HG03060 (cell line): Measurements from ENCODE around the gene CAMK2D.

Source experiments
- ATAC-seq: cut with Tn5 transposase; IDR thresholded peaks from one replicate; pipeline ENCODE4 v1.9.1; 2021; ENCODE audit warnings: low read depth, moderate number of reproducible peaks; ENCODE audit not compliant: unreplicated experiment

CAMK2D gene

DNA sequence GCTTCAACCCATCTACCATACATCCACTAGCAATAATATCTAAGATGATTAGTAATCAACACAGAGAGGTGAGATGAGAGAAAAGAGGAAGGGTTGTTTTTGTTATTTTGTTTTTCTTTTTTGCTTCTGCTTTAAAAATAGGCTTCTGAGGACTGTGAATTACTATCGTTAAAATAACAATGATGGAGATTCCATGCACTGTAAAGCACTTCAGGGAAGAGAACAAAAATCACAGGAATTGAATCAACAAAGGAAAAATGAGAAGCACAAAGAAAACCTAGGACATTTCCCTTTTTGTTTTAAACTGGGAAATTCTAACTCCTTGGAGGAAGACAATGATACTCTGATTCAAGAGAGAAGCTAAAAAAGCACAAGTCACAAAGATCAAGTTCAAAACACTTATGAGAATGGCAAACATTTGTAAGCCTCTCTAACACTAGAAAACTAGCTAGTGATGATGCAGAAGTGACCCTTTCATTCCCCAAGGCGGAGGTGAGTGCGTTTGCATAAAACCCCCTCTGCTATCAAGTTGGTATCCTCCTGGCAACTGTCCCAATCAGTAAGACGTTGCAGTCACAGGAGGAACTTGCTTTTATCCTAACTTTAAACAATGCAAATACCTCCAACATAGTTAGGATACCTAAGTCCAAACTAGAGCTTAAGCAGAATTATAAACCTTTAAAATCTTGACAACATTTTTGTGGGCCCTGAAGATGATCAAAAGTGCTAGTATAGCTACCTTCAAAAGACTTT is 308.5 kb downstream of the CAMK2D start:
- no peak for ATAC-seq

DNA sequence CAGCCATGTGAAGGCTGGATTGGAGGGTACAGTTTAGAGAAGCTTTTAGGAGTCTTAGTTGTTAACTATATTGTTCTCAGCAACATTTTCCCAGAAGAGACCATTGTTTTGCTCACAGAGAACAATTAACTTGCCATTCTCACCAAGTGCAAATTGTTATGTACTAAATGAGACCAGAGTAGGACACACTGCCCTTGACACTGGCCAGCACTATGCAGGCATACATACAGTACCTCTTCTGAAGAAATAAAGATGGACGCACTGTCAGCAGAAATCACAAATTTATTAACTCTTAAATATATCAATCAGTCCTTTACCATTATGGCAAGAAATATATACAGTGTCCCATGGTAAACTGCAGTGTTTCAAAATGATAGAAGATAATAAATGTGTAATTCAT is 309.4 kb downstream of the CAMK2D start:
- no peak for ATAC-seq

DNA sequence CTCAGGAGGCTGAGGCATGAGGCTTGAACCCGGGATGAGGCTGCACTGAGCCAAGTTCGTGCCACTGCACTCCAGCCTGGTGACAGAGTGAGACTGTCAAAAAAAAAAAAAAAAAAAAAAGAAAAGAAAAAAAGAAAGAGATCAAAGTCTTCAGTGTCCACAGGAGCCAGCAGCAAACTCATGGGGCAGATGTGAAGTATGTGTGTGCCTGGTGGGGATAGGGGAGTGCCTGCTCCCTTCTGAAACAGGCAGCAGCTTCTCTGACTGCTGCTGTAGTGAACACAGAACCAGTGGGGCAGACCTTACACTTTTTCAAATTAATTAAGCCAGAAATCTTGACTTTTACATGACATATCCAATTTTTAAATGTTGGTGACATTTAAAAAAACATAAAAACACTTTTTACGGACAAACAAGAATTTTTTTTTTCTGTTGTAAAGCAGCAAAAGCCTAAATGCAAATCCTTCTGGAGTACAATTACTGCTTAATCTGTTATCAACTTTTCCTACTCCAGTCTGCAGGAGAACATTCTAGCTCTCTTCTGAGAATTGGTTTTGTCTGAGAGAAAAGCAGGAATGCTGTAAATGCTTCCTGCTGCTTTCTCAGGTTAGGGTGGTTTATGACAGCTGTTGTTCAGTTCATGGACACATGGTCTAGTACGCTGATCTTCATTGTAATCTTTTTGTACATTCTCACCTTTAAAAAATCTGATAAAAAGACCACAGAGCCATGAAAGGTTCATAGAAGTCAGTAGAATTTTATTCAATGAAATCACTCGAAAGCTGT is 311.1 kb downstream of the CAMK2D start:
- ATAC-seq, result no peak

DNA sequence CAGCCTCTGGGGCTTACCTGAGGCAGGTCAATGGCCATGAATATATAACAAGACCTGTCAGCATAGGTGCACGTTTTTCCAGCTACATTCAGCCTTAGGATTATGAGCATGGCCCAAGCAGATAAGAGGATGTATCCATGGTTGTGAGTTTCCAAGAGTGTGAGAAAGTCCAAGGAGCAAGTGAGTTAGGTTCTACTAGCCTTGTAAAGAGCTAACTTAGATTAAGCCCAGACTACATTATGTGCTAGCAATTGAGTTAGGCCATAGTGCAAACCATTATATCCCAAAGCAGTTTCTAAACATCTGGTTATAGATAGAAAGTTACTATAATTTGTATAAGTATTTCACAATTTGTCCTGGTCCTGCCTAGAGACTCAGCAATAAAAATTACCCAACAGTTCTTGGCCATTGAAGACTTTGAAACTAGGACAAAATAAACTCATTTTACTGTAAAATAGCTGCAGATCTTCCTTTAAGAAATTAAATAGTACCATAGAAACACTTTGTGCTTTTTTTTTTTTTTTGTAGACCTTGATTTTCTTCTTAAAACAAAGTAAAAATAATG is 312.0 kb downstream of the CAMK2D start:
- ATAC-seq, result no peak

DNA sequence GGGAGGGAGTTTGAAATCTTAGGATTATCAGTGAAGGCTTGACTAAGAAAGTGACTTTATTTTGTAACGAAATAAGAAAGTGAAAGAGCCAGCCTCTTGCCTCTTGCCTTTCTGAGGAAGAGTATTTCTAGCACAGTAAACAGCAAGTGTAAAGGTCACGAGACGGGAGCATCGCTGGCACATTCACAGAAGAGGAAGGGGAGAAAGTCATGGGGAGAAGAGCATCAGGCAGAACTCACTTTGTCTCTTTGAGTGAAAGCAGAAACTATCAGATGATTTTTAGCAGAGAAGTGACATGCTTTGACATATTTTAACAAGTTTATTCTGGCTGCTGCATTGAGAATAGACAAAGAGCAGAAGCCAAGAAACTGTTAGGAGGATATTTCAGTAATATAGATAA is 313.8 kb downstream of the CAMK2D start:
- peak; percentile 43 for ATAC-seq

DNA sequence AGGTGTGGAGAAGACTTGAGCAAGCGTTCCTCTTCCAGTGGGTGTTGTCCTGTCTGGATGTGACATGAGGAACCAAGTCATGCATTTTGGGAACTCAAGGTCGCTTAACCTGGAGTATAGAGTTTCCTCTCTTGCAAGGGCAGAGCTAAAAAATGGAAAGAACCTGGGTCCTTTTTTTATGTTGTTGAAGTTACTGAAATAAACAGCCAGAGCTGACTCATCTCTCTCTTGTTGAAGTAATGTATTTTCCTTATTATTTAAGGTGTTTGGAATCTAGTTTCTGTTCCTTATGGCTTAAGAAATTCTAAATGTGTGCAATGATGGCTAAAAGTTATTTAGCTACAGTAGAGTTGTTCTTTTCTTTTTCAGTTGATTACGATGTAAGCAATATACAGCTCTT is 314.5 kb downstream of the CAMK2D start:
- no peak for ATAC-seq

DNA sequence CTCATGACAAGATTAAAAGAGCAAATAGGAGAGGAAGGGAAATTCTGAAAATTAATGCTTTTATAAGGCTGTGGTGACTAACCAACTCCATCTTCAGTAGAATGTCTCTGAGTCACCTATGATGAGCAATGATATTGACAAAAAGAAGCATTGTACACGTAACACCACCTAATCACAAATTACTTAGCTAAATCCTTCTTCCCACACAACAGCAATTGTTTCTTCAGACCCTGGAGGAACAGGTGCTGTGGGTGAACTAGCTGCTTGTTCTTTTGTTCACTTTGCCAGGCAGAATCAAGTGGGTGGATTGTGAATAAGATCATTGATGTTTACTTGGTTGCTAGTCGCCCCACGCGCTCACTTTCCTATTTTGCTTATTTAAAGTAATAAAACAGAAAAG is 315.5 kb downstream of the CAMK2D start:
- ATAC-seq, result no peak

DNA sequence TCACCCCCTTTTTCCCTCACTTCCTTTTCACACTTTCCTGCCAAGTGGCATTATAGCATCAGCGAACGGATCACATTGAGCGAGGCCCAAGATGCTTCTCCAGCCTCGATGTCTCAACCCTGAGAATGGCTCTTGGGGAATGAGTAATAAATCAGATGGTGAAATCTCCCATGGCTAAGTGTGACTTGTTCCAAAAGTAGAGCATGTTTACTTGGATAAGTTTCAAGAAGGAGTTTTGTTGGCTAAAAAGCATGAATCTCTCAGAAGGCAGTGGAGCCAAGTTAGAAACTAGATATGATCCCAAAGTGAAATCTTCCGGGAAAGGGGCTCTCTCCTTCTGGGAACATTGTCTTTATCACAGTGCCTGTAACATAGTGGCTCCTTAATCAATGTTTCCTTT is 316.3 kb downstream of the CAMK2D start:
- ATAC-seq, result no peak

DNA sequence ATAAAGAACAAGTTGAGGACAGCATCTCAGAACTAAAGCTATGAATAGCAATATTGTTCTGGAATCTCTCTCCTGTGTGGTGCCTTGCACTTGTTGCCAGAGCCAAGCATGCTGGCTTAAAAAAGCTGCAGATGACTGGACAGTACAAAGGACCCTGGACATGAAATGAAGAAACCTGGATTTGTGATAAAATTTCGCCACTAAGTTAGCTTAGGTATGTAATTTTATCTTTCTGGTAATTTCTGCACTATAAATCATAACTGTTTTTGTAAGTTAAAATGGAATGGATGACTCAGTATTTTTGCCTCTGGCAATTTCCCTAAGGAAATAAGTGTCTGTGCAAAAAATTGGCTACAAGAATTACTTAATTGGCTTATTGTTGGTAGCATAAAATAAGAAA is 317.2 kb downstream of the CAMK2D start:
- ATAC-seq, result no peak

DNA sequence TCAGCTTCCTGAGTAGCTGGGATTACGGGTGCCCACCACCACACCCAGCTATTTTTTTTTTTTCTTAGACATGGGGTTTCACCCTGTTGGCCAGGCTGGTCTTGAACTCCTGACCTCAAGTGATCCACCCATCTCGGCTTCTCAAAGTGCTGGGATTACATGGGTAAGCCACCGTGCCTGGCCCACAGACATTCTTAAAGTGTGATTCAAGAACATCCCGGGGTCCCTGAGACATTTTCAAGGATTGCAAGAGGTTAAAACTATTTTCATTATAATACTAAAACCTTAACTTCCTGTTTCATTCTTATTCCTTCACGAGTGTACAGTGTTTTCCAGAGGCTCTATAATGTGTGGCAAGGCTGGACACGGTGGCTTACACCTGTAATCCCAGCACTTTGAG is 318.7 kb downstream of the CAMK2D start:
- ATAC-seq, result no peak

DNA sequence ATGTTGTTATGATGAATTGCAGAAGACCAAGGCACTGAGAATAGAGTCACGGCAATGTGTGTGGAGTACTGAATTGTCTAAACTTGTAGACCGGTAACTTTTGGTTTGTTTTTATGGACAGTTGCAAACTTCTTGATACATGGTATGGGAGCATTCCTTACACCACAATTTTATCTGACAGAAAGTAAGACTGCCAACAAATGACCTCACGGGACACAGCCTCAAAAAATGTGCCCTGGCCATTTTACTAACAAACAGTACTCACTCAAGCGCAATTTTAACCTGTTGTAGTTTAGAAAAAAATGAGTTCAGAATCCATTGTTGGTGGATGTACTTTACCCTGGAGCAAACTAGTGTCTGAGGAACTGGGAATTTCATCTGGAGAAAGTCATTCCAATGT is 321.2 kb downstream of the CAMK2D start:
- ATAC-seq, result no peak

DNA sequence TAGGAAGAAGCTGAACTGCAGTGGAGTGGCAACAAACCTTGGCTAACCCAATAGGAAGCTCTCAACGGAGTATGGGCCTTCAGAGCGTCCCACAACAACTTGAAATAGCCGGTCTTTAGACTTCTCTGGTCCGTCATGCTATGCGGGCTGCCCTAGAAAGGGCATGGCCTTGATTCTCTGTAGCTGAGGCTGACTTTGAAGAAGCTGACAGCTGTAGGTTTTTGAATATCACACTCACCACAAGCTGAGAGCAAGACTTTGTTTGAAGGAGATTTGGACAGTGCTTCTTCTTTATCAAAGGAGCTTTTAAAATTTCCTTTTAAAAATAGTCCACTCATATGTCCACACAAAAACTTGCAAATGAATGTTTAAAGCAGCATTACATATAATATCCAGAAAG is 322.9 kb downstream of the CAMK2D start:
- ATAC-seq, result no peak

DNA sequence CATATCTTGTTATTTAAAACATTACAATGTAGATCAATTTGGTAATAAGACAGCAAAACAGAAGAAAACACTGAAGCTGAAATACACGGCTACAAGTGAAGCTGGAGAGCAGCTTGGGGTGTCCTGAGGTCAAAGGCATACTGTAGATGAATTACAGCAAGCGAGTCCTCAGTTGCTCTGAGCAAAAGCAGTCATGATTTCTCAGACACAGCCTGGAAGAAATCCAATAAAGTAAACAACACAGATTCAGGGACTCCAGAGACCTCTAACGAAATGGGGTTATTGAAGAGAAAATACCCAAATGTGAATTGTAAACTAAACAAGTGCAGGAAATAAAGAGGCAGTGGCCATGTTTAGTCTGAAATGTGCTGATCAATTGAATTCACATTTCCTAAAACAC is 324.4 kb downstream of the CAMK2D start:
- ATAC-seq, result no peak

DNA sequence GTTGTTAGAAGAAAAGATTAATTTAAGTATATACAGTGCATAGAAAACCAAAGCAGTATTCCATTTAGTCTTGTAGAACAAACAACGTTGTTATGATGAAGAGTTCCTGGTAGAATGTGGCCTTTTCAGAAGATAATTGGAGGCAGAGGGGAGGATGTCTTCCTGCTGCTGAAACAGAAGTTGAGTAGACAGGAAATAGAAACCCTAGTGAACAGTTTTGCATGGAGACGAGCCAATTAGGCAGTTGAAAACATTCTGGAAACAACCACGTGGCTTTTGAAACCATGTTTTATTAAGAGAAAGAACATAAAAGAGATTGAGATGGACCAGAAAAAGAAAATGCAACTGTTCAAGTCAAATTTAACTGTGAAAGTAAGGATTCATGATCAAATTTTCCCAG is 325.2 kb downstream of the CAMK2D start:
- ATAC-seq, result no peak

DNA sequence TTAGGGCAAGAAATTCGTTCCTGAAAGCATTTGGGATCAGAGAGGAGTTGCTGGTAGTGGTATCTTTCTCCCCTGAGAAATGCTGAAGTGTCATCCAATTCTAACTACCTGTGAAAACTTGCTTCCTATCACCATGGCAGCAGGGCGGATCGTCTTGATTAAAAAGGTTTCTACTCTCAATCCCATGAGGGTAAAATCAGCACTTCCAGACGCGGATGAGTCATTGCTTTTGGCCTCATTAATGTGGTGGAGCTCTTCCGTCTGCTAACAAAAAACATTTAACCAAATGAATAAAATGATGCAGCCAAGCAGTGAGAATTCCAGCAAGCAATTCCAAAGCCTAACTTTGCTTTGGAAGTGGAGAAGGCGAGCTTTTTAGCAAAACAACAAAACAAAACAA is 325.6 kb downstream of the CAMK2D start:
- no peak for ATAC-seq

DNA sequence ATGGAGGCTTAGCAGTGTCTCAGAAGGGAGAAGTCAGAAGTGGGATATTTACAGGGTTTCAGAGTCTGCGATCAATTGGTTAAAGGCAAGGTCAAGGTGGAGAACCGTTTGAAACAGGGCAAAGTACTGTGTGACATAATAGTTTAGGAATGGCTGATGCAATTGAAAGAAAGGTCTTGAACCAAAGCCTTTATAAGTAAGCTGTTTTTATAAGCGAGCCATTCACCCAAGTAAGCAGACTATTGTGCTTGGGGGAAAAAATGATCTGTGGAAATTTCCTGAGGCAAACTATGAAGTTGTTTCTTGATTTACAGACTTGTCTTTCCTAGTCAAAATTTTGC is 327.3 kb downstream of the CAMK2D start:
- ATAC-seq, result no peak

DNA sequence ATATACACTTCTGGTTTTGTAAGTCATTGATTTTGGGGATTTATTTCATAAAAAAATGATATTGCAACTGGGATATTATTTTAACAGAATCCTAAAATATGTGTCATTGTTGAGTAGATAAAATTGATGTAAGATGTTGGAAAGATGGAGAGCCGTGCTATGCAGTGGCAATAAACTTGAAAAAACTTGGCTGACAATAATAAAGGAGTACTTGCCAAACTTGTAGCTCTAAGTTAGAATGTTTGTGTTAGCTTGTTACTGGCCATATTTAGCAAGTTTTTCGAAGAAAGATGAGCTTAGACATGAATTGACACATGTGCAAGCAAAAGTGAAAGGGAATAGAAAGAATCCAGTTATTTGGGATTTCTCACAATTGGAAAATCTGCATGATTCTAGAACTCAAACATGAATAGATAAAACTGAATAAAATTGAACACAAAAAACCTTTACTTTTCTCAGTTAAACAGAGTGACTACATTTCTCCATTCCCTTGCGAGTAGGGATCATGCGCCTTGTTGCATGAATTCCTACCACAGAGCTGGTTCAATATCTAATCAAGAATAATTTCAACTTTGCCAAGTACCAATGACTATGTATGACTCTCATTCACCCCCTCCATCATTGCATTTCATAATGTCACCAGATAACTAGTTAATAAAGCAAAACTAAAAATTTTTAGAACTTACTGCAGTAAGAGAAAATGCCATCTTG is 327.8 kb downstream of the CAMK2D start:
- no peak for ATAC-seq

DNA sequence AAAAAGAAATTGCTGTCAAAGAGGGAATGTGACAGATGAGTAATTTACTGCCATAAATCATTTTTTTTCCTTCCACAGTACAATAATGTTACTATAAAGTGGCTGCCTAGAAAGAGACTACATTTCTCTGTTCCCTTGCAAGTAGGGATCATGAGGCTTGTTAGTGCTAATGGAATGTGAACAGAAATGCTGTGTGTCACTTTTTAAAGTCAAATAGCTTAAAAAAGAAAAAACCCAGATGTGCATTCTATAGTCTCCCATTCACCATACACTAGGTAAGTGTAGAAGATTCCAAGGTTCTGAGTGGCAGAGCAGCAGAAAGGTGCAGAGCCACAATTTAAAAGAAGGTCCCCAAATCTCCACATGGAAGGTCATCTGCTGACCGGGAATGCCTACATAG is 328.4 kb downstream of the CAMK2D start:
- ATAC-seq, result no peak

DNA sequence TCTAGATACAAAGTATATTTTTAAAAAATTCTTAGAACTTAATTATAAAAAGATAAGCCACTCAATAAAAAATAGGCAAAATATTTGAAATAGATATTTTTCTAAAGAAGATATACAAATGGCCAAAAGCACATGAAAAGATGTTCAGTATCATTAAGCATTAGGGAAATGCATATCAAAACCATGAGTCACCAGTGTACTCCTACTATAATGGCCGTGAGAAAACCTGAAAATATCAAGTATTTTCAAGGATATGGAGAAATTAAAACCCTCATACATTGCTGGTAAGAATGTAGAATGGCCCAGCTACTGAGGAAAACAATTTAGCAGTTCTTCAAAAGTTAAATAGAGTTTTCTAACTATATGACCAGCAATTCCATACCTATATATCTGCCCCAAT is 337.9 kb downstream of the CAMK2D start:
- ATAC-seq, result no peak

DNA sequence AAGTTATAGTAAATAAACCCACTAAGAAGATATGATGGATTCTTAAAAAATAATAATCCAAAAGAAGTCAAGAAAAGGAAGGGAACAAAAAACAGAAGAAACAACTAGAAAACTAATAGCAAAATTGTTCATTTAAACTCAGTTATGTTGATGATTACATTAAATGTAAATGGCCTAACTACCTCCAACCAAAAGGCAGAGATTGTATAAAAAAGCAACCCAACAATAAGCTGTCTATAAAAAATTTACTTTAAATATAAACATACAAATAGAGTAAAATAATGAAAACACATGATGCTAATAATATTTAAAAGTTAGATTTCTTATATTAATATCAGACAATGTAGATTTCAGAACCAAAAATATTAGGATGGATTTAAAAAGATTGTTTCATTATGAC is 340.6 kb downstream of the CAMK2D start:
- no peak for ATAC-seq

DNA sequence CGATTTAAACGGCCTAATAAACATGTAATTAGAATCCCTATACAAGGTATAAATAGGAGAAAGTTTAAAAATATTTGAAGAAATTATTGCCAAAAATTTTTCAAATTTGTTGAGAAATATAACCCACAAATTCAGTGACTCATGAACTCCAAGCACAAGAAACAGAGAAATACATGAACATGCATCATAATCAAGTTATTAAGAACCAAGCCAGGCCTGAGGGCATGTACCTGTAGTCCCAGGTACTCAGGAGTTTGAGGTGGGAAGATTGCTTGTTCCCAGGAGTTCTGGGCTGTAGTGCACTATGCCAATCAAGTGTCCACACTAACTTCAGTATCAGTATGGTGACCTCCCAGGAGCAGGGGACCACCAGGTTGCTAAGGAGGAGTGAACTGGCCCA is 341.9 kb downstream of the CAMK2D start:
- ATAC-seq, result no peak
